ENCODE results near the gene TMEM94. TPM values are rescaled to one million over a fixed set of nuclear protein-coding genes. Genes with fewer than 3 reads are reported as not detected.
"Not testable (repeated sequence)": the region's sequence is repeated elsewhere in the genome, so short reads cannot be mapped to it uniquely, and the experiment has no call there.

TMEM94 gene
- 37.3 and 51.7 TPM in 2 replicates for total RNA-seq (2014; rRNA removed; shearing (Covaris generic))
- polyA plus RNA-seq (2015; cell fraction: cytosol; rRNA removed) = 136 and 202 TPM in 2 replicates
- polyA plus RNA-seq (2015; cell fraction: nucleus; rRNA removed) = 437 and 529 TPM in 2 replicates

- in situ Hi-C loops (cut with HindIII; ENCODE audit: low pct_unique_long_range_greater_than_20kb, low sequenced_read_pairs) = no loop called here
- DNase-seq (ENCODE audit: low read depth, low spot score) = peak; percentile 100
These were observed at the start of gene TMEM94 for GRCh38 chr17:75456417-75457046. Gene TMEM94 (plus strand): TSS chr17:75456635. CDS start chr17:75471906, 15,271 bp downstream.

- in situ Hi-C loops (cut with HindIII; ENCODE audit: low pct_unique_long_range_greater_than_20kb, low sequenced_read_pairs) = no loop called here
- no peak for DNase-seq (ENCODE audit: low read depth, low spot score)
These were observed 48.6 kb upstream of the TMEM94 start for GRCh38 chr17:75407655-75408352.

GRCh38 chr17:75410141-75410540 lies 46.3 kb upstream of the TMEM94 start:
- no peak for DNase-seq (ENCODE audit: low read depth, low spot score)
- in situ Hi-C loops (cut with HindIII; ENCODE audit: low pct_unique_long_range_greater_than_20kb, low sequenced_read_pairs) = no loop called here

- no peak for DNase-seq (ENCODE audit: low read depth, low spot score)
- in situ Hi-C loops (cut with HindIII; ENCODE audit: low pct_unique_long_range_greater_than_20kb, low sequenced_read_pairs) = no loop called here
These were observed 44.9 kb upstream of the TMEM94 start for GRCh38 chr17:75411328-75412067.

- in situ Hi-C loops (cut with HindIII; ENCODE audit: low pct_unique_long_range_greater_than_20kb, low sequenced_read_pairs) = no loop called here
- peak; percentile 88 for DNase-seq (ENCODE audit: low read depth, low spot score)
These were observed 43.7 kb upstream of the TMEM94 start for GRCh38 chr17:75412455-75413317.

GRCh38 chr17:75414488-75414887 lies 41.9 kb upstream of the TMEM94 start:
- in situ Hi-C loops (cut with HindIII; ENCODE audit: low pct_unique_long_range_greater_than_20kb, low sequenced_read_pairs) = no loop called here
- DNase-seq (ENCODE audit: low read depth, low spot score) = no peak

GRCh38 chr17:75416006-75416405 lies 40.4 kb upstream of the TMEM94 start:
- in situ Hi-C loops (cut with HindIII; ENCODE audit: low pct_unique_long_range_greater_than_20kb, low sequenced_read_pairs) = no loop called here
- no peak for DNase-seq (ENCODE audit: low read depth, low spot score)

- in situ Hi-C loops (cut with HindIII; ENCODE audit: low pct_unique_long_range_greater_than_20kb, low sequenced_read_pairs) = no loop called here
- DNase-seq (ENCODE audit: low read depth, low spot score) = no peak
These were observed 39.3 kb upstream of the TMEM94 start for GRCh38 chr17:75417054-75417580.

- in situ Hi-C loops (cut with HindIII; ENCODE audit: low pct_unique_long_range_greater_than_20kb, low sequenced_read_pairs) = no loop called here
- no peak for DNase-seq (ENCODE audit: low read depth, low spot score)
These were observed 37.9 kb upstream of the TMEM94 start for GRCh38 chr17:75418531-75418930.

- no peak for DNase-seq (ENCODE audit: low read depth, low spot score)
- in situ Hi-C loops (cut with HindIII; ENCODE audit: low pct_unique_long_range_greater_than_20kb, low sequenced_read_pairs) = no loop called here
These were observed 27.6 kb upstream of the TMEM94 start for GRCh38 chr17:75428543-75429469.

- in situ Hi-C loops (cut with HindIII; ENCODE audit: low pct_unique_long_range_greater_than_20kb, low sequenced_read_pairs) = no loop called here
- peak; percentile 42 for DNase-seq (ENCODE audit: low read depth, low spot score)
These were observed 26.1 kb upstream of the TMEM94 start for GRCh38 chr17:75430159-75430974.

GRCh38 chr17:75433218-75433783 lies 23.1 kb upstream of the TMEM94 start:
- no peak for DNase-seq (ENCODE audit: low read depth, low spot score)
- in situ Hi-C loops (cut with HindIII; ENCODE audit: low pct_unique_long_range_greater_than_20kb, low sequenced_read_pairs) = no loop called here

- in situ Hi-C loops (cut with HindIII; ENCODE audit: low pct_unique_long_range_greater_than_20kb, low sequenced_read_pairs); DNase-seq (ENCODE audit: low read depth, low spot score): not testable (repeated sequence)
These were observed 22.0 kb upstream of the TMEM94 start for GRCh38 chr17:75434433-75434832.

GRCh38 chr17:75437404-75437803 lies 19.0 kb upstream of the TMEM94 start:
- DNase-seq (ENCODE audit: low read depth, low spot score); in situ Hi-C loops (cut with HindIII; ENCODE audit: low pct_unique_long_range_greater_than_20kb, low sequenced_read_pairs): not testable (repeated sequence)

- in situ Hi-C loops (cut with HindIII; ENCODE audit: low pct_unique_long_range_greater_than_20kb, low sequenced_read_pairs) = no loop called here
- DNase-seq (ENCODE audit: low read depth, low spot score) = no peak
These were observed 17.1 kb upstream of the TMEM94 start for GRCh38 chr17:75439287-75439686.
